Gastrocnemius medialis (tissue), 4 donors: ENCODE results near the gene SSBP1. TPM values are rescaled to one million over a fixed set of nuclear protein-coding genes. Genes with fewer than 3 reads are reported as not detected.

Experiments
- ATAC-seq, 2 donors: fragments of 150-250 bp; one replicate each; pipeline ENCODE4 v1.9.1; 2016
- DNase-seq, 2 donors: peaks; one replicate each; pipeline ENCODE4 v3.0.0-alpha.2; 2019
- H3K27ac ChIP-seq, 4 donors: fragments of 200-600 bp; sonication (generic); 1 replicate in 1 of 4; 2 replicates in 3 of 4; pipeline ENCODE4 v1.5.1; 2016 to 2018; ENCODE audit warnings: mild to moderate bottlenecking in 2 of 4, moderate library complexity in 1 of 4
- H3K27me3 ChIP-seq, 3 donors: fragments of 200-600 bp; sonication (generic) in 2 of 3; 1 replicate in 1 of 3; 2 replicates in 2 of 3; pipeline versions ENCODE4 v1.5.1 to v1.6.0; 2016 to 2019; ENCODE audit warnings: mild to moderate bottlenecking in 1 of 3, moderate library complexity in 1 of 3
- H3K36me3 ChIP-seq, 2 donors: fragments of 200-600 bp; sonication (generic) in 1 of 2; one replicate each; pipeline ENCODE4 v1.5.1; 2017 to 2018
- H3K4me1 ChIP-seq, 2 donors: fragments of 200-600 bp; sonication (generic) in 1 of 2; one replicate each; pipeline ENCODE4 v1.5.1; 2016 to 2017; ENCODE audit warnings: mild to moderate bottlenecking in 2 of 2
- H3K4me3 ChIP-seq, 4 donors: fragments of 200-600 bp; sonication (generic) in 3 of 4; 1 replicate in 1 of 4; 2 replicates in 3 of 4; pipeline ENCODE4 v1.5.1; 2016 to 2019; ENCODE audit warnings: mild to moderate bottlenecking in 2 of 4
- H3K9me3 ChIP-seq, 3 donors: fragments of 200-600 bp; sonication (generic) in 2 of 3; 1 replicate in 1 of 3; 2 replicates in 2 of 3; pipeline ENCODE4 v1.5.1; 2016 to 2019
- POLR2A ChIP-seq, 2 donors: fragments of 450-650 bp; IDR thresholded peaks; one replicate each; pipeline ENCODE4 v1.6.1; 2017; ENCODE audit warnings: antibody characterized with exemption in 2 of 2, mild to moderate bottlenecking in 2 of 2, moderate library complexity in 2 of 2
- in situ Hi-C, 4 donors: fragments of 200-750 bp; cut with MboI; loops; one replicate each; pipeline versions ENCODE4 v1.15.0 to v1.8.0; 2017; ENCODE audit warnings: low sequenced_read_pairs in 4 of 4
- intact Hi-C: fragments of 100-400 bp; cut with DNase I; formaldehyde crosslinking; loops from one replicate; pipeline ENCODE4 v1.15.1; 2023; ENCODE audit warnings: low total_unique reads
- total RNA-seq, 4 donors: library from RNA; depleted of rRNA; stranded (reverse); fragments of >200 nt; gene quantifications; one replicate each; pipeline versions ENCODE4 v1.1.0 to v1.2.3, GENCODE V29; 2016
- TF ChIP-seq, protein P1 (sequence below), 5 experiments: fragments of 450-650 bp in 3 of 5; fragments of 200-600 bp in 2 of 5; sonication (generic) in 2 of 5; IDR thresholded peaks in 4 of 5; conservative IDR thresholded peaks in 1 of 5; 1 replicate in 4 of 5; 2 replicates in 1 of 5; pipeline ENCODE4 v1.5.1; 2016 to 2019; ENCODE audit warnings: antibody characterized with exemption in 5 of 5, mild to moderate bottlenecking in 3 of 5, moderate library complexity in 3 of 5

Gene SSBP1
- total RNA-seq, 4 donors from 2014 or later = 127 to 147 (median 138) TPM

DNA sequence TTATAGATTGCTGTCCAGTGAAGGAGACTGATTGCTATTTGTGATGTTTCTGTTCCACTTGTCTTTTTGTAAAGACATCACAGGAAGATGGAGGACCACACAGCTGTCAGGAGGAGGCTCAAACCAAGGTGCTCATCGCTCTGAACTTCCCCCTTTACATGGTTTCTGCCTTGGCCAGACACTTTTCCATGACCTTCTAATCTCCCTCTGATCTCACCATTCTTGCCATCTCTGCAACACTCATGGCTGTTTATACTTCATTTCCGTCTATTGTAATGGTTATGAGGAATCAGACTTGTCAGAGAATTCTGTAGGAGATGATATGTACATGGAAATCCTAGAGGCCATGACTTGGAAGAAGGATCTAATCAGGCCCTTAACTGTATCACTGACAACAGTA, 50.1 kb downstream of the SSBP1 start:
- no peaks in the 10 kb centered on the region for H3K36me3 ChIP-seq
- intact Hi-C loops (no loop called here), in situ Hi-C loops (no loop called here)
- H3K4me1 ChIP-seq = no peaks in the 10 kb centered on the region
- TF ChIP-seq POLR2A (IDR thresholded peaks at IDR 0.05) = no peak
- TF ChIP-seq, protein P1, sequence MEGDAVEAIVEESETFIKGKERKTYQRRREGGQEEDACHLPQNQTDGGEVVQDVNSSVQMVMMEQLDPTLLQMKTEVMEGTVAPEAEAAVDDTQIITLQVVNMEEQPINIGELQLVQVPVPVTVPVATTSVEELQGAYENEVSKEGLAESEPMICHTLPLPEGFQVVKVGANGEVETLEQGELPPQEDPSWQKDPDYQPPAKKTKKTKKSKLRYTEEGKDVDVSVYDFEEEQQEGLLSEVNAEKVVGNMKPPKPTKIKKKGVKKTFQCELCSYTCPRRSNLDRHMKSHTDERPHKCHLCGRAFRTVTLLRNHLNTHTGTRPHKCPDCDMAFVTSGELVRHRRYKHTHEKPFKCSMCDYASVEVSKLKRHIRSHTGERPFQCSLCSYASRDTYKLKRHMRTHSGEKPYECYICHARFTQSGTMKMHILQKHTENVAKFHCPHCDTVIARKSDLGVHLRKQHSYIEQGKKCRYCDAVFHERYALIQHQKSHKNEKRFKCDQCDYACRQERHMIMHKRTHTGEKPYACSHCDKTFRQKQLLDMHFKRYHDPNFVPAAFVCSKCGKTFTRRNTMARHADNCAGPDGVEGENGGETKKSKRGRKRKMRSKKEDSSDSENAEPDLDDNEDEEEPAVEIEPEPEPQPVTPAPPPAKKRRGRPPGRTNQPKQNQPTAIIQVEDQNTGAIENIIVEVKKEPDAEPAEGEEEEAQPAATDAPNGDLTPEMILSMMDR (IDR thresholded peaks at IDR 0.05 in 4 of 5, conservative IDR thresholded peaks at IDR 0.05 in 1 of 5) = no peak
- ATAC-seq = no peak
- no peak overlapping the region for H3K4me3 ChIP-seq
- no peaks in the 10 kb centered on the region for H3K27me3 ChIP-seq
- H3K27ac ChIP-seq = no peak overlapping the region
- no peaks in the 10 kb centered on the region for H3K9me3 ChIP-seq
- no peak for DNase-seq

DNA sequence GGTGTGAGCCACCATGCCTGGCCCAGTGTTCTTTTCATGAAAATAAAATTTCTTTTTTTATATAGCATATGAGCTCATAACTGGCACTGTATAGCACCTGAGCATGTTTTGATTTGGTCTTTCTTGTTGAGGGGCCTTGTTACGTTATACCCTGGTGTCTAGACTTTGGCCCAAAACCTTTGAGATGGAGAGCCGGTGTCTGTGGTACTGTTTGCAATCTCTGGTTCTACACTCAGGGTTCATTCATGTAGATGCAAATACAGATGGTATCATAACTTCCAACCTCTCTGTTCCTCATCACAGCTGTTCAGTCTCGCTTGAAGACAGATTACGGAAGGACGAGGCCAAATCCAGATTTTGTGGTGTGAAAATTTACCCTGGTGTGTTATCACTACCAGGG, 51.8 kb downstream of the SSBP1 start, which contains the start of gene TAS2R5:
Gene TAS2R5, plus strand, starts transcription at position 301 of the 400 bp plus-strand sequence. CDS start 145 bp downstream, outside the sequence.
- in situ Hi-C loops (no loop called here), intact Hi-C loops (no loop called here)
- no peaks in the 10 kb centered on the region for H3K36me3 ChIP-seq
- ATAC-seq (no peak), DNase-seq (no peak)
- no peaks in the 10 kb centered on the region for H3K4me1 ChIP-seq
- H3K27ac ChIP-seq = no peak within 1 kb of the TSS
- H3K9me3 ChIP-seq = no peaks in the 10 kb centered on the region
- no peaks in the 10 kb centered on the region for H3K27me3 ChIP-seq
- H3K4me3 ChIP-seq = no peak within 1 kb of the TSS
- no peak for TF ChIP-seq POLR2A (IDR thresholded peaks at IDR 0.05)
- TF ChIP-seq, protein P1 (IDR thresholded peaks at IDR 0.05 in 4 of 5, conservative IDR thresholded peaks at IDR 0.05 in 1 of 5) = no peak

DNA sequence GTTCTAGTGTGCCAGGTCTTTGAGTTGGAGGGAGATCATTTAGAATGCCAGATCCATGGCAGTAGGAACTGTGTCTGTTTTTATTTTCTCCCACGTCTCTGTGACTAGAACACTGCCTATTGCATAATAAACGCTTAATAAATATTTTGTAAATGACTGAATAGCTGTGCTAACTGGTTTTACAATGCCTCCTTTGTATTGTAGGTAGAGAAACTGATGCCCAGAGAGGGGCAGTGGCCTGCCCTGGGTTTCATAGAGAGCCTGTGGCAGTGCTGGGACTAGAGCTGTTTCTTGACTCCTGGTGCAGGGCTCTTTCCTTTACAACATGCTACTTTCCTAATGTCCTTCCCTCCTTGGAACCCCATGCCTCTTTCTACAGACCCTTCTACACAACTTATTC, 54.4 kb downstream of the SSBP1 start:
- DNase-seq = no peak
- ATAC-seq = no peak
- intact Hi-C loops (no loop called here), in situ Hi-C loops (no loop called here)
- no peak for TF ChIP-seq POLR2A (IDR thresholded peaks at IDR 0.05)
- TF ChIP-seq, protein P1 (IDR thresholded peaks at IDR 0.05 in 4 of 5, conservative IDR thresholded peaks at IDR 0.05 in 1 of 5) = no peak
- no peak overlapping the region for H3K4me3 ChIP-seq
- H3K27ac ChIP-seq = no peak overlapping the region
- H3K4me1 ChIP-seq = no peaks in the 10 kb centered on the region
- H3K36me3 ChIP-seq = no peaks in the 10 kb centered on the region
- no peaks in the 10 kb centered on the region for H3K27me3 ChIP-seq
- H3K9me3 ChIP-seq = no peaks in the 10 kb centered on the region

Other genes with a start within 250 kb of the SSBP1 start
- 10 to 100 TPM in 2 of 4 donors, 1 to 10 TPM in 2; 6.5 to 17.1 (median 11.5) TPM for gene AGK, start 186.9 kb upstream of the SSBP1 start, total RNA-seq
- gene DENND11, start 36.2 kb upstream of the SSBP1 start, total RNA-seq = 1 to 10 TPM; 4.9 to 8.2 (median 6.7) TPM
- gene WEE2, start 30.0 kb upstream of the SSBP1 start, total RNA-seq = not detected
- gene TAS2R3, start 25.7 kb downstream of the SSBP1 start, total RNA-seq = under 1 TPM in 2 of 4 donors, not detected in 2; 0.75 to 0.92 TPM
- 1 to 10 TPM in 1 of 4 donors, under 1 TPM in 1, not detected in 2; 0.09 to 1.4 TPM for gene TAS2R4, start 38.3 kb downstream of the SSBP1 start, total RNA-seq
- 1 to 10 TPM in 1 of 4 donors, under 1 TPM in 2, not detected in 1; 0.47 to 3.4 (median 0.98) TPM for gene TAS2R5, start 51.9 kb downstream of the SSBP1 start, total RNA-seq
- not detected for gene PRSS37, start 103.1 kb downstream of the SSBP1 start, total RNA-seq
- gene OR9A4, start 178.0 kb downstream of the SSBP1 start, total RNA-seq = not detected
- gene CLEC5A, start 208.6 kb downstream of the SSBP1 start, total RNA-seq = not detected
- gene TAS2R38, start 235.4 kb downstream of the SSBP1 start, total RNA-seq = not detected